Right renal pelvis (tissue), 4 donors: ENCODE data around the gene ARHGAP23. TPM values are rescaled to one million over a fixed set of nuclear protein-coding genes. Genes with fewer than 3 reads are reported as not detected.
A peak's percentile ranks its signal among the peaks of the same experiment; 100 is the strongest.
"Not testable (repeated sequence)": the region's sequence is repeated elsewhere in the genome, so short reads cannot be mapped to it uniquely, and the experiment has no call there.

ENCODE experiments used
- DNase-seq, 4 donors: peaks; one replicate each; pipeline ENCODE4 v3.0.0-alpha.2; 2013; ENCODE audit warnings: low read depth in 4 of 4, low spot score in 3 of 4, missing footprints in 1 of 4
- polyA plus RNA-seq, 4 donors: library from polyadenylated mRNA; unstranded; fragments of 120-200 nt; gene quantifications; one replicate each; pipeline ENCODE4 v1.2.1, GENCODE V29; 2013; ENCODE audit not compliant: insufficient read length in 4 of 4

ARHGAP23 gene
- polyA plus RNA-seq, 4 donors, result 52.0 to 68.4 (median 60.2) TPM

DNA sequence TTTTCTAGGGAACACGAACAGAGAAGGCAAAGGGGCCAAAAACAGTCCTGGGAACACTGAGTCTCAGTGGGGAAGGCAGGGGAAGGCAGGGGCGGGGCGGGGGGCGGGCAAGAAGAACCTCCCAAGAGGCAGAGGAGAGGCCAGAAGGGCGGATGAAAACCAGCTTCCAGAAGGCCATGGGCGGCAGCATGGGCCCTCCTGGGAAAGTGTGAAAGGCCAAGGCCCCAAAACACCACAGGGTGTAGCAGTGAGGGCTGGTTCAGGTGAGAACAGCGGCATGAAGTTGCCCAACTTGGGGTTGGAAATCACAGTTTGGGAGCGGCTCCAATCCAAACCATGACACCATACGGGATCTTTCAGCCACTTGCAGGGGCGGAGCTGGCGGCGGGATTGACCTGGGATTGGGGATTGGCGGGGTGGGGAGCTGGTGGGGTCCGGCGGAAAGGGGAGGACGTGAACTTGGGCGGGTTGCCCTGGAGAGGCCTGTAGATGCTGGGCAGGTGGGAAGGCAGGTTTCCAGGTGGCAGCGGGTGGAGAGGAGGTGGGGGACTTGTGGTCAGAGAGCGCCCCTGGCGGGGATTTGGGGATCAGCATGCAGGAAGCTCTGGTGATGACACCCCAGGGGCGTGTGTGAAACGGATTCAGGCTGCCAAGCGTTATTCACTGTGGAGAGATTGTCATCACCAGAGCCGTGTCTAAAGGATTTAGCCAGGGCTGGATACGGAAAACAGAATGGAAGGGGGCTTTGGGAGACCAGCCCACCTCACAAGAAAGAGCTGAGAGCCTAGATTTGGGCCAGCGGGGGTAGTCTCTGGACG is 80.9 kb downstream of the ARHGAP23 start:
- peak; percentile 68 to 78 (median 74) for DNase-seq

DNA sequence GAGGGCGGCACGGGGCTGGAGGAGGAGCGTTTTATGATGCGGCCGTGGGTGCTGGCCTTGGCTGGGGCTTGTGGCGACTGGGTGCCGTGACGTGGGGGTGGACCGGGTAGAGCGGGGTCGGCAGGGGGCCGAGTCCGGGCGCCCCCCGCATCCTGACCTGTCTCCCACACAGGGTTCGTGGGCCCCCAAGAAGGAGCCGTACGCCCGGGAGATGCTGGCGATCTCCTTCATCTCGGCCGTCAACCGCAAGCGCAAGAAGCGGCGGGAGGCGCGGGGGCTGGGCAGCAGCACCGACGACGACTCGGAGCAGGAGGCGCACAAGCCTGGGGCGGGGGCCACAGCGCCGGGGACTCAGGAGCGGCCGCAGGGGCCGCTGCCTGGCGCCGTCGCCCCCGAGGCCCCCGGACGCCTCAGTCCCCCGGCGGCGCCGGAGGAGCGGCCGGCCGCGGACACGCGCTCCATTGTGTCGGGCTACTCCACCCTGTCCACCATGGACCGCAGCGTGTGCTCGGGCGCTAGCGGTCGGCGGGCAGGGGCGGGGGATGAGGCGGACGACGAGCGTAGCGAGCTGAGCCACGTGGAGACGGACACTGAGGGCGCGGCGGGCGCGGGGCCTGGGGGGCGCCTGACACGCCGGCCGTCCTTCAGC is 81.6 kb downstream of the ARHGAP23 start:
- DNase-seq, result peak in 1 of 4 donors; percentile 18

DNA sequence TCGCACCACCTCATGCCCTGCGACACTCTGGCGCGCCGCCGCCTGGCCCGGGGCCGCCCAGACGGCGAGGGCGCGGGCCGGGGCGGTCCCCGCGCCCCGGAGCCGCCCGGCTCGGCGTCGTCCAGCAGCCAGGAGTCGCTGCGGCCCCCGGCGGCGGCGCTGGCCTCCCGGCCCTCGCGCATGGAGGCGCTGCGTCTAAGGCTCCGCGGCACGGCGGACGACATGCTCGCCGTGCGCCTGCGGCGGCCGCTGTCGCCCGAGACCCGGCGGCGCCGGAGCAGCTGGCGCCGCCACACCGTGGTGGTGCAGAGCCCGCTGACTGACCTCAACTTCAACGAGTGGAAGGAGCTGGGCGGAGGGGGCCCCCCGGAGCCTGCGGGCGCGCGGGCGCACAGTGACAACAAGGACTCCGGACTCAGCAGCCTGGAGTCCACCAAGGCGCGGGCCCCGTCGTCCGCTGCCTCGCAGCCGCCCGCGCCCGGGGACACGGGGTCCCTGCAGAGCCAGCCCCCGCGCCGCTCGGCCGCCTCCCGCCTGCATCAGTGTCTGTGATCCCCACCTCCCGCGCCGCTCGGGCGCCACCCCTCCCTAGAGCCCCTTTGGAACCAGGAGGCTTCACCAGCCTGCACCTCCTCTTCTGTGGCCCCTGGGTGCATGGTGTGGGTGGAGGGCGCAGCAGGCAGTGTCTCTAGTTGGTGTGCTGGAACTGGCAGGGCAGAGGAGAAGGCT is 82.3 kb downstream of the ARHGAP23 start:
- peak in 1 of 4 donors; percentile 23 for DNase-seq

DNA sequence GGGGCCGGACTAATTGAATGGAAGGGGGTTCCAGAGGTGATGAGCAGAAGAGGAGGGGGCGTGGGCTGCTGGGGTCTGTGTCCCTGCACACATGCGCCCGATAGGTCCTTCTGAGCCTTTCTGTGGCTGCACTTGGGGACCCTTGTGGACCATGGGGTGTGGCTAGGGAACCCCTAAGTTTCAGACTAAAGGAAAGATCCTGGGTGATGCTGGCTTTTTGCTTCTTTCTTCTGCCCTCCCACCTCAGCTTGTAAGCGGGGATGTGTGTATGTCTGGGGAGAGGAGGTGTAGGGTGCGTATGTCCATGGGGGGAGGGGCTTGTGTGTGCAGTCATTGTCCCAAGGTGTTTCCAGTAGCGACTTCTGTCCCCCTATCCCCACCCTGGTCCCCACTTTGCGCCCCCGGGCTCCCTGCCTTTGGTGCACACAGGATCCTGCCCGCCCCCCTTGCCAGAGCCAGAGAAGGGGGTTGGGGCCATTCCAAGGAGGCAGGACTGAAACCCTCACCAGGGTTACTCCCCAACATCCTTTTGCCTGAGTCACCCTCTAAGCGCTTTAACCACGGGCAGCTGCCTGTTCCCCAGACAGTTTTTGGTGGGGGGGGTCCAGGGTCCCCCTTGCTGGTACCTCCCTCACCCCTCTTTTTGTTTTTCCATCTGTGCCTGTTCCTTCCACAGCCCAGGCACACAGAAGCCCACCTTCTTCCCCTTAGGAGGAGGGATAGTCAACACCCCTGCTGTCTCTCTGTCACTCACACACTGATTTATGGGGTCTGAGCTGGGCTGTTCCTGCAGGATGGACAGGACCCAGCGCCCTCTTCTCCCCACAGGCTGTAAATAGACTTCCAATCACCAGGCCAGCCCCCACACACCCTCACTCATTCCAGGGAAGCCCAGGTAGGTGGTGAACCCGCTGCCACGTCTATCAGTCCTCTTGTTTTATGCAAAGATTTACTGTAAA is 83.2 kb downstream of the ARHGAP23 start:
- DNase-seq, result no peak

DNA sequence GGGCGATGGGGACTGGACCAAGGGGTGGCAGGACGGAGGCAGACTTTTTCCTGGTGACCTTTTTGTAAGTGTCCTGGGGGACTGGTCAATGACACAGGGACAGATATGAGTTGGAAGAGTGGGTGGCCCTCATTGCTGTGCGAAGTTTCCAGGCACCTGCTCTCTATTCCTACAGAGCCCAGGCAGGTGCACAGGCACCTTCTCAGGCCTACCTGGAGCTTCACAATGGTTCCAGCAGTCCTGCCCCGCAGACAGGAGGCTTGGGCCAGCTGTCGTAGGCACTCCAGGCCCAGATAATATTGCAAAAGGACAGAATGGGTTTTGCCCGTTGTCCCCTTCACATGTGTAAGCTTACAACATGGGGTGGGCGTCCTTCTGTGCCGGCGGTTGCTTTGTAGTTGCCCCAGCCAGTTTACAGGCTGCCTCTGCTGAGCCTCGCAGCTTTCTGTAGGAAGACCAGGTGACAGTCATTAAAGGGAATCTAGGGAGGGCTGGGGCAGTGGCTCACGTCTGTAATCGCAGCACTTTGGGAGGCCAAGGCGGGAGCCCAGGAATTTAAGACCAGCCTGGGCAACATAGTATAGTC is 84.3 kb downstream of the ARHGAP23 start:
- no peak for DNase-seq

DNA sequence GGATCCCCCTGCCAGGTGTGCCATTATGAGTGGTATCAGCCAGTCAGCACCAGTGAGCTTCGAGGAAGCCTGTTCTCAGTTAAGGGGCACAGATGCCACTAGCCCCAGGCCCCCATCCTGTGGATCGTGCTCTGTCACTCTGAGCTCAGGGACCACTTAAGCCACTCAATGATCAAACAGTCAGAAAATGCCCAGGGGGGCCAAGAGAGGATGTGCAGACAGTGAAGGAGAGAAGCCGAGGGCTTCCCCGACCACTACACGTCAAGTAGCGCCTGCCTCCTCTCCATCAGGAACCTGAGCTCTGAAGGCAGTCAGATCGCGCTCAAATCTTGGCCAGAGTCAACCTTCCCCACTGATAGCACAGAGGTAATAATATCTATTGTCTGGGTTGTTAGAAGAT is 98.3 kb downstream of the ARHGAP23 start:
- not testable (repeated sequence) for DNase-seq

DNA sequence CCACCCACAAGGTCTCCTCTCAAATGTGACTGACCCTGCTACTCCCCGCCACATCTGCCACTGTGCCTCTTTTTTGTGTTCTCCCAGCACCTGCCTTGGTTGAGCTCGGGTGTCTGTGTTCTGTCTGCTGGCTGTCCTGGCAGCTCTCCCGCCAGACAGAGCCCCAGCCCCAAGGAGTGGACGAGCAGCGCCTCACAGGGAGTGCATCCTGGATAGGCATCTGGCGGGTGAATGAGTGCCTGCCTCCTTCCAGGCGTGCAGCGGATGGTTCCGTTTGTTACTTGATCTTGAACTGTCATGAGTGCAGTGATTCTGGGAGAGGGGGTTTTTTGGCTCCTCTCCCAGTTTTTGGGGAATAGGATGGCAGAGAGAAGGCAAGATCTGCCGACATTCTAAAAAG is 99.9 kb downstream of the ARHGAP23 start:
- DNase-seq, result not testable (repeated sequence)

DNA sequence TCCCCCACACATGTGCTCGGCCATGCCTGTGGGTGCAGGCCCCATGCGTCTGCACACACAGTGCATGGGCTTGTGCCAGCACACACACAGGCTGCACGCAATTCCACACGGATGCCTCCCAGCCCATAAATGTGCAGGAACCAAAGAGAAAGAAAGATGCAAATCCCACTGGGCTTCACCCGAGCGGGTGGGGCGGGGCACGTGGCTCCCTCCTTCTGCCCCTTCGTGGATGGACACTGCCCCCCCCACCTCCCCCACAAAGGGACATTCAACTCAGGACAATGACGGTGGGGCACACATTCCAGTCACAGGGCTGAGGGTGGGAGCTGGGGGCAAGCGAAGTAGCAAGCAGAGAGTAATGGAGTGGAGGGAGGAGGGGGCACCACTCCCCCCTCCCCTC is 102.6 kb downstream of the ARHGAP23 start:
- DNase-seq, result not testable (repeated sequence)

DNA sequence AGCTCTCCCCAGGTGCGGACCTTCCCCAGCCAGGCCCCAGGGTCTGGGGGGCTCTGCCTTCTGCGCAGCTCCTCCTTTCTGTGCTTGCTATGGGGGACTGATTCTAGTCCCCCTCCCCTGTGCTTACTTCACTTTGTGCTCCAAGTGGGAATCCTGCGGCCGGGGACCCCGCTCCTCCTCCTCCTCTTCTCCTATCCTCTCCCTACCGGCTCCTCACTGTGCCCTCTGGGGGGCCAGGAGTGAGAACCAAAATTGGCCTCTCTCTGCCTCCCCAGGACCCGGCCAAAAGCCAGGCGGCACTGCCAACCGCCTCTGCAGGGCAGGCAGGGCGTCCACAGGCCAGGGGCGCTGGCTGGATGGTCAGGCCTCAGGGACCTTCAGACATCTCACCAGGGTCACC is 103.5 kb downstream of the ARHGAP23 start:
- not testable (repeated sequence) for DNase-seq

DNA sequence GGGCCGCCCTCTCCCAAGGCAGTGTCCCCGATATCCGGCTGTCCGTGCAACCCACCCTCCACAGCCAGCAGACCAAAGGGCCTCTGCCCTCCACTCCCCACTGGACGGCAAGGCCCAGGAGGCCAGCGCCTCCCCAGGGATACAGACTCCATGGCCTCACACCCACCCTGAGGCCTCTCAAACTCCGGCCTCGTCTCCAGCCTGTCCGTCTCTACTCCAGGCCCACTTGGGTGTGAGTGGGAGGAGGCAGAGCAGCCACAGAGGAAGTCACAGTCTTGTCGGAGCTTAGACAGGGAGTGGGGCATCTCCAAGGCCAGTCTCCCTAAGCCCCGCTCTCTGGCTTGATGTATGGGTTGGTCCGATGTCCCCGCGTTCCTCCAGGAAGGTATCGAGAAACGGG is 104.2 kb downstream of the ARHGAP23 start:
- DNase-seq, result no peak

DNA sequence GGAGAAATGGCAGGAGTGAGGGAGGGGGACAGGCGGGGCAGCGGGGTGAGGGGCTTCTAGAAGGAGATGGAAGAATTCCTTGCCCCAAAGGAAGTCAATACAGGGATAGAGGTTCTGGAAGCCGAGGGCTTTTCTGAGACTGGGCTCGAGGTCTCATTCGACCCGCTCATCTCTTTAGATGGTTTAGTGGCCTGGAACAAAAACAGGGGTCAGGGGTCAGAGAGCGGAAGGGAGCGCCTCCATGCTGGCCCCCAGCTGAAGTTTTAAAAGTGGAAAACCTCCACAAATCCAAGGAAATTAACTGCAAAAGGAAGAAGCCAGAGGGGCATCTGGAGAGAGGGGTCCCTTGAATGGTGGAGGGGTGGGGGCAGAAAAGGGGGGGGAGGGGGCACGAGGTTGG is 105.0 kb downstream of the ARHGAP23 start:
- no peak for DNase-seq

DNA sequence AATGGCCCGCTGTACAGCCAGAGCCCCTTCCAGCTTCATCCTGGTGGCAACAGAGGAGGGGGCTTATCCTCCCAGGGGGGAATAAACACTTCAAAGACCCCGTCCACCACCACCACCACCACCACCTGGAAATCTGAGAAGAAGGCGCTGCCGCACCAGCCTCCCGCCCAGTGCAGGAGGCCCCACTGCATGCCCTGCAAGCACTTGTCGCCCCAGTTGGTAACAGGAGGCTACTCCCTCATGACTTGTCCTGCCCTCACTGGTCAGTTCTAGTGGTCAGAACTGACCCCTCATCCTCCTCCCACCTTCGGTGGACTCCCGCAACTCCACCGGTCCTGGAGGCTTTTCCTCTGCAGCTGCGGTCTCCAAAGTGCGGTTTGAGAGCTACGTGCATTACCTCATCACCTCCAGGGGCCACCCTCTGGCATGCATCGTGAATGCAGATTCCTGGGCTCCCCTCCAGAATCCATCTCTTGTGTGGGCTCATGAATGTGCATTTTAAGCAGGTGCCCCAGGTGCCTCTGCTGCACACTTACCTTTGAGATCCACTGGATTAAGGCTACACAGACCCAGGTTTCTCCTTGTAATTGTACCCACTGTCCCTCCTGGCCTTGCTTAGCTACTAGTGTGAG is 105.7 kb downstream of the ARHGAP23 start:
- DNase-seq, result no peak

DNA sequence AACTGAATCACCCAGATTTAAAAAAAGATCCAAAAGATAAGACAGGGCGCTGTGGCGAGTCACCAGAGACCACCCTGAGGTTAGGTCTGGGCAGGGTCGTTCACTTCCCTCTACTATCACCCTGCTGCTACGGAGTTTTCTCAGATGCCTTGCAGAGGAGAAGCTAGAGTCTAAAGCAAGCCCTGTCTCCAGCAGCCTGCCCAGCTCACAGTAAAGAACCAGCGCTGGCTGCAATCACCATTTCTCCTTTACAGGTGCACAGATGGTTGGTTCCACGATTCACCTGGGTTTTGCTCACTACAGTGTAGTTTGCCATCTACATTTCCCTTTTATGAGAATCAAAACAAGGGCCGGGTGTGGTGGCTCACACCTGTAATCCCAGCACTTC is 106.2 kb downstream of the ARHGAP23 start:
- DNase-seq, result no peak

DNA sequence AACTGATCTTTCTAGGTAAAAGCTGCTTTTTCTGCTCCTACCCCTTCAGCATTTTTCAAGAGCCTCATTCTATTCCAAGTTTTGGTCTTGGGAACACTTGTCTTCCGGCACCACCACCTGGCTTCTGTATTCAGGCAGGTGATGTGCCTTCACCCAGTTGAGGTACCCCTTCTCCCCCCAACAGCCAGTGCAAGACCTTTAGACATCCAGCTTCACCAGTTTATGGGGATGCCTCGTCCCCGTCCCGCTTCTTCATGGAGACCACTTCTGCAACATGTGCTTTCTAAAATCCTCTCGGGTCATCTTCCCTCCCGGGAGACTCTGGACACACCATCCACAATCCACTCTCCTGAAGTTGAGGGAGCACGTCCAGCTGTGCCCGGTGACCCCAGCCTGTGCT is 107.6 kb downstream of the ARHGAP23 start:
- no peak for DNase-seq

DNA sequence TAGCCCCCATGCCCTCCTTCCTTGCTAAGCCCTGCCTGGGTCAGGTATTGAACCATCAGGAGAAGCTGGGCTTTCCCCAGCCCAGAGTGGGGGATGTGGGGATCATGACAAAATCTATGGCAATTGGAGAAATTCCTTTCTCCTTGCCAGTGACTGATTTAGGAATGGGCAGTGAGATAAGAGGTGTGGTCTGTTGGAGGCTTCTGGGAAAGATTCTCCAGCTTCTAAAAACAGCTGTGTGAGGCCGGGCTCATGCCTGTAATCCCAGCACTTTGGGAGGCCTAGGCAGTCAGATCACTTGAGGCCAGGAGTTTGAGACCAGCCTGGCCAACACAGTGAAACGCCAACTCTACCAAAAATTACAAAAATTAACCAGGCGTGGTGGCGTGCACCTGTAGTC is 108.4 kb downstream of the ARHGAP23 start:
- DNase-seq, result no peak

DNA sequence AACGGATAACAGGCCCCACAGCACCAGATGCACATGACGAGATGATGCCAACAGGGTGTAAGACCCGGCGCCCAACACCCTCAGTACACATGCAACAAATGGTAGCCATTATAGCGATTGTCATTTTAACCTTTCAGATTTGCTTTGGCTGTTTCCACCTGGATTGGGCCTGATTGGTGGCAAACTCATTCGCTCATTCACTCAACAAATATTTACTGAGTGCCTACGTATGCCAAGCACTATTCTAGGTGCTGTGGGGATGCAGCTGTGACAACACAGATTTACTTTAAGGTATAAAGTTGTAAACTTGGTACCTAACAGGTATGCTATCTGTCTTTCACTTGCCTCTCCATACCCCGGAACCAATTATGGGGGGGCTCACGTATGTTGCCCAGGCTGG is 110.6 kb downstream of the ARHGAP23 start:
- DNase-seq, result no peak

DNA sequence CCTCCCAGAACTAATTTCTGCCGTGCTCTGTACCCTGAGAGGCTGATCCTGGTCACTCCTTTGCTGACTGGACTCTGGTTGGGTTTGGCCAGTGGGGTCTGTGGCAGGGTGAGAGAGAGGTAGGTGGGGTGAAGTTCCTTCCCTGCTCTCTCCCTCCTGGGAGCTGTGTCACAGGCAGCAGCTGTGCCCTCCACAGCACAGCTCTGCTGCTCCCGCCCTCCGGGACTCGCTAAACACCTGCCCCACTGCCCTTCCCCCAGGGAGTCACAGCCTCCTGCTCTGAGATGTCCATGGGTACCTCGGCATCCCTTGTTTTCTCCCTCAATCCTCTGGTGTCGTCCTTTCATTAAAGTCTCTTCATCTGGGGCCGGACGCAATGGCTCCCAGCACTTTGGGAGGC is 111.1 kb downstream of the ARHGAP23 start:
- no peak for DNase-seq

DNA sequence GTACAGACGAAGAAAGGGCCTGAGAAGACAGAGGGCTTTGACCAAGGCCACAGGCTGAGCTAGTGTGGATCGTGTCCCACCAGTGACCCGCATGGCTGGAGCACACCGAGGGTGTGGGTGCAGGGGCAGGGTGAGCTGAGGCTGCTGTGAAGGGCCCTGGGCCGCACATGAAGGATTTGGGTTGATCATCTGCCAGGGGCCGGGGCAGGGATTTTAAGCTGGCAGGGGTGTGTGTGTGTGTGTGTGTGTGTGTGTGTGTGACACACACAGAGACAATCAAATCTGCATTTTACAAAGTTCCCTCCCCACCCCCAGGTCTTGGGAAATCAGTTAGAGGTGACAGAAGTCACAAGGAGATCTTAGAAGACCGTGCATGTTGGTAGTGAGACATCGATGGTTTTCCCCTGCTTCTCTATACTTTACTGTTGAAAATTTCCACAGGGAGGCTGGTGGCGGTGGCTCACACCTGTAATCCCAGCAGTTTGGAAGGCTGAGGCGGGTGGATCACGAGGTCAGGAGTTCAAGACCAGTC is 112.3 kb downstream of the ARHGAP23 start:
- no peak for DNase-seq

DNA sequence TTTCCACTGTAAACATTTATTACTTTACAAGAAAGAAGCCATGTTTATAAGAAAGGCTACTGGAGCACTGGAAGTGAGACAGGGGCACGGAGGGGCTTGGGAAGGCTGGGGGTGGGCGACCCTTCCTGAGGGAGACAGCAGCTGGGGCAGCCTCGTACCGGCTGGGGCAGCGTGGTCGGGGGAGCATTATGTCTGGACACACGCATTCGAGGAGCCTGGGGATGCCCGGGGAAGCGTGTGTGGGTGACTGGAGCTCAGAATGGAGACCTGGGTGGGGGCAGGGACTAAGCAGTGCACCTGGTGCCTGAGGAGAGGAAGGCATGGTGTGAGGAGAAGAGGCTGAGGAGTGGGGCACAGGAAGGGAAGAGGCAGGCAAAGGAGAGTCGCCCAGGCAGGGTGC is 113.0 kb downstream of the ARHGAP23 start:
- DNase-seq, result no peak
